WTC11 (cell line): ENCODE results near the gene TEX54. TPM values are rescaled to one million over a fixed set of nuclear protein-coding genes. Genes with fewer than 3 reads are reported as not detected.

ENCODE experiments used
- ATAC-seq: fragments of 200-7000 bp; cut with Tn5 transposase; 2 replicates; pipeline ENCODE4 v1.10.0; 2021; ENCODE audit warnings: mild to moderate bottlenecking, moderate library complexity
- CTCF ChIA-PET: fragments of 300-600 bp; sonication (Branson Sonifier 250); formaldehyde crosslinking; loops from one replicate; lab custom pipeline; 2021; ENCODE audit warnings: antibody characterized with exemption; lab: Charles Lee
- POLR2A ChIA-PET: fragments of 350-600 bp; sonication (Branson Sonifier 250); formaldehyde crosslinking; loops from one replicate; lab custom pipeline; 2021; ENCODE audit warnings: antibody characterized with exemption; lab: Charles Lee
- DNase-seq: peaks from one replicate; pipeline ENCODE4 v3.0.0; 2021; ENCODE audit warnings: low spot score
- H3K27ac Mint-ChIP-seq: 2 replicates; pipeline ENCODE4 v1.8.0; 2021; ENCODE audit warnings: mixed read lengths
- H3K27me3 Mint-ChIP-seq: 2 replicates; pipeline ENCODE4 v1.8.0; 2021; ENCODE audit warnings: low read depth, mild to moderate bottlenecking, moderate library complexity, mixed read lengths
- H3K36me3 Mint-ChIP-seq: 2 replicates; pipeline ENCODE4 v1.8.0; 2021; ENCODE audit warnings: mixed read lengths
- H3K4me1 Mint-ChIP-seq: 2 replicates; pipeline ENCODE4 v1.8.0; 2022; ENCODE audit warnings: mixed read lengths
- H3K4me3 Mint-ChIP-seq: 2 replicates; pipeline ENCODE4 v1.8.0; 2021; ENCODE audit warnings: mild to moderate bottlenecking, moderate library complexity, mixed read lengths
- H3K9me3 Mint-ChIP-seq: 2 replicates; pipeline ENCODE4 v1.8.0; 2021; ENCODE audit warnings: mixed read lengths
- CREM ChIP-seq: sonication (generic); formaldehyde crosslinking; IDR thresholded peaks from 2 replicates; pipeline ENCODE4 v1.8.1; 2022; ENCODE audit warnings: mild to moderate bottlenecking, missing genetic modification reagents, moderate library complexity
- E2F5 ChIP-seq: sonication (generic); formaldehyde crosslinking; IDR thresholded peaks from 2 replicates; pipeline ENCODE4 v1.8.1; 2022; ENCODE audit warnings: mild to moderate bottlenecking, moderate library complexity, missing genetic modification reagents
- EMX1 ChIP-seq: fragments of 250-450 bp; sonication (Bioruptor Pico); IDR thresholded peaks from 2 replicates; pipeline ENCODE4 v1.8.0; 2021; ENCODE audit warnings: mild to moderate bottlenecking
- FOXK1 ChIP-seq: sonication (generic); formaldehyde crosslinking; IDR thresholded peaks from 2 replicates; pipeline ENCODE4 v1.8.0; 2022; ENCODE audit warnings: mild to moderate bottlenecking, moderate library complexity, missing genetic modification reagents
- FOXP4 ChIP-seq: sonication (generic); formaldehyde crosslinking; IDR thresholded peaks from 2 replicates; pipeline ENCODE4 v1.8.0; 2022; ENCODE audit warnings: mild to moderate bottlenecking, missing genetic modification reagents
- IRF1 ChIP-seq: sonication (generic); formaldehyde crosslinking; IDR thresholded peaks from 2 replicates; pipeline ENCODE4 v1.8.0; 2023; ENCODE audit warnings: missing genetic modification reagents
- MXD4 ChIP-seq: fragments of 250-450 bp; sonication (Bioruptor Pico); IDR thresholded peaks from 2 replicates; pipeline ENCODE4 v1.8.0; 2021; ENCODE audit warnings: mild to moderate bottlenecking, moderate library complexity, borderline replicate concordance
- MYBL2 ChIP-seq: sonication (generic); formaldehyde crosslinking; IDR thresholded peaks from 2 replicates; pipeline ENCODE4 v1.8.1; 2023; ENCODE audit warnings: mild to moderate bottlenecking, moderate library complexity, missing genetic modification reagents
- NFYB ChIP-seq: sonication (generic); formaldehyde crosslinking; conservative IDR thresholded peaks from 2 replicates; pipeline ENCODE4 v1.8.0; 2022; ENCODE audit warnings: low read depth, missing genetic modification reagents
- SP1 ChIP-seq: sonication (generic); formaldehyde crosslinking; conservative IDR thresholded peaks from 2 replicates; pipeline ENCODE4 v1.8.1; 2022; ENCODE audit warnings: missing genetic modification reagents
- USF1 ChIP-seq: sonication (generic); formaldehyde crosslinking; IDR thresholded peaks from 2 replicates; pipeline ENCODE4 v1.8.0; 2022; ENCODE audit warnings: mild to moderate bottlenecking, missing genetic modification reagents
- ZNF317 ChIP-seq: sonication (generic); formaldehyde crosslinking; IDR thresholded peaks from 2 replicates; pipeline ENCODE4 v1.8.1; 2023; ENCODE audit warnings: low read depth, mild to moderate bottlenecking, moderate library complexity, missing genetic modification reagents, borderline replicate concordance
- total RNA-seq: library from RNA; stranded (reverse); gene quantifications from 3 replicates; pipeline ENCODE4 v1.2.3, GENCODE V29; 2021
- TF ChIP-seq, protein P1 (sequence below): sonication (generic); formaldehyde crosslinking; IDR thresholded peaks from 2 replicates; pipeline ENCODE4 v1.8.1; 2023; ENCODE audit warnings: mild to moderate bottlenecking, missing genetic modification reagents, moderate library complexity
- TF ChIP-seq, protein P2 (sequence below): sonication (generic); formaldehyde crosslinking; IDR thresholded peaks from 2 replicates; pipeline ENCODE4 v1.8.0; 2023; ENCODE audit warnings: mild to moderate bottlenecking, missing genetic modification reagents

TEX54 gene
- total RNA-seq, 1 experiment from 2014 or later: not detected

DNA sequence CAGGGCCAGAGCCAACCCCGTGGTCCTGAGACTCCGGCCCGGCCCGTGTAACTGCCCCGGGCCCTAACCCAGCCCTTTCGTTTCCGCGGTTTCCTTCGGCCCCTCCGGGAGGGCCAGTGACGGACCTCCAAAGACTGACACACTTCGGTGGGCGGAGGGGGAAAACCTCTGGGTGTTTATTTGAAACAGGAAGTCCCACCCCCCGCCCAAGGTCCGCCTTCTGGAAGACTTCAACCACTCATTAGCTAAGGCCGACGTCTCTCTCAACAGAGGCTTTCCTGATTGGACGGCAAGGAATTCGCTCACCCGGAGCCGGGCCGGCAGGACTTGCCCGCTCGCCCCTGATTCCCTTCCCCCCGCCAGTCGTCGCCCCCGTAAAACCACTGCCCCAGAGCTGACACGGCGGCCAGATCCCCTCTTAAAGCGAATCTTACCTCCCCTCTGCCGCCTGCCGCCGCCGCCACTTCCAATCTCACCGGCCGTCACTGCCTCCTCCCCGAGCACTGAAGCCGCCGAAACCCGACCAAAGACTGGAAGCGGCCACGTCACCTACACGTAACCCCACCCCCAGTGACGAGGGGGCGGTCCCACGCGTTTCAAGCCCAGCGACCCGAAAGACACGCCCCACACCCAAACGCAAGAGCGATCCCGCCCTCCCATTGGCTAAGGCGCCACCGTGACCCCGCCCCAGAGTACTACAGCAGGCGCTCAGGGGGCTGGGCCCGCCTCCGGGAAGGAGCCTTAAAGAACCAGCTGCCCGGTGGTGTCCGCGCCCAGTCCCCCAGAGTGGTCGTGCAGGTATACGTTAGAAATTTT is 913 bp downstream of the TEX54 start, which contains the start of gene STX5:
Gene STX5, minus strand, starts transcription at position 532 of the 816 bp plus-strand sequence. CDS start 808 bp downstream, outside the sequence.
- TF ChIP-seq ZNF317 (CRISPR knock-in tag) (peak; percentile 15; the same call in 1 of the 2 replicates), USF1 (peak; percentile 81; the same call in 1 of the 2 replicates), IRF1 (CRISPR knock-in tag) (no peak), NFYB (CRISPR knock-in tag) (peak; percentile 85), MXD4 (CRISPR knock-in tag) (no peak), FOXK1 (CRISPR knock-in tag) (peak; percentile 95), CREM (CRISPR knock-in tag) (peak; percentile 52), EMX1 (CRISPR knock-in tag) (no peak), E2F5 (CRISPR knock-in tag) (peak; percentile 67), MYBL2 (CRISPR knock-in tag) (peak; percentile 57; the same call in 1 of the 2 replicates), SP1 (CRISPR knock-in tag) (peak; percentile 77), FOXP4 (0 out of 2 replicates have a peak, but pooled peaks have one; percentile 4)
- TF ChIP-seq, protein P1, sequence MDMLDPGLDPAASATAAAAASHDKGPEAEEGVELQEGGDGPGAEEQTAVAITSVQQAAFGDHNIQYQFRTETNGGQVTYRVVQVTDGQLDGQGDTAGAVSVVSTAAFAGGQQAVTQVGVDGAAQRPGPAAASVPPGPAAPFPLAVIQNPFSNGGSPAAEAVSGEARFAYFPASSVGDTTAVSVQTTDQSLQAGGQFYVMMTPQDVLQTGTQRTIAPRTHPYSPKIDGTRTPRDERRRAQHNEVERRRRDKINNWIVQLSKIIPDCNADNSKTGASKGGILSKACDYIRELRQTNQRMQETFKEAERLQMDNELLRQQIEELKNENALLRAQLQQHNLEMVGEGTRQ (CRISPR knock-in tag): peak; percentile 61; the same call in 1 of the 2 replicates
- TF ChIP-seq, protein P2, sequence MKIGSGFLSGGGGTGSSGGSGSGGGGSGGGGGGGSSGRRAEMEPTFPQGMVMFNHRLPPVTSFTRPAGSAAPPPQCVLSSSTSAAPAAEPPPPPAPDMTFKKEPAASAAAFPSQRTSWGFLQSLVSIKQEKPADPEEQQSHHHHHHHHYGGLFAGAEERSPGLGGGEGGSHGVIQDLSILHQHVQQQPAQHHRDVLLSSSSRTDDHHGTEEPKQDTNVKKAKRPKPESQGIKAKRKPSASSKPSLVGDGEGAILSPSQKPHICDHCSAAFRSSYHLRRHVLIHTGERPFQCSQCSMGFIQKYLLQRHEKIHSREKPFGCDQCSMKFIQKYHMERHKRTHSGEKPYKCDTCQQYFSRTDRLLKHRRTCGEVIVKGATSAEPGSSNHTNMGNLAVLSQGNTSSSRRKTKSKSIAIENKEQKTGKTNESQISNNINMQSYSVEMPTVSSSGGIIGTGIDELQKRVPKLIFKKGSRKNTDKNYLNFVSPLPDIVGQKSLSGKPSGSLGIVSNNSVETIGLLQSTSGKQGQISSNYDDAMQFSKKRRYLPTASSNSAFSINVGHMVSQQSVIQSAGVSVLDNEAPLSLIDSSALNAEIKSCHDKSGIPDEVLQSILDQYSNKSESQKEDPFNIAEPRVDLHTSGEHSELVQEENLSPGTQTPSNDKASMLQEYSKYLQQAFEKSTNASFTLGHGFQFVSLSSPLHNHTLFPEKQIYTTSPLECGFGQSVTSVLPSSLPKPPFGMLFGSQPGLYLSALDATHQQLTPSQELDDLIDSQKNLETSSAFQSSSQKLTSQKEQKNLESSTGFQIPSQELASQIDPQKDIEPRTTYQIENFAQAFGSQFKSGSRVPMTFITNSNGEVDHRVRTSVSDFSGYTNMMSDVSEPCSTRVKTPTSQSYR: no peak
- peak; percentile 91 for ATAC-seq
- H3K27ac Mint-ChIP-seq: peak within 1 kb of the TSS; percentile 100
- no peaks in the 10 kb centered on the region for H3K9me3 Mint-ChIP-seq
- DNase-seq: peak; percentile 100
- ChIA-PET POLR2A (interaction anchor here (0.5 to 2.4 kb wide), 36 partner anchors 9 to 1719 kb away, joined by 3 to 35 read pairs (median 4); partner anchors contain the start of genes BSCL2, C11orf98, CSKMT and GNG3), CTCF (interaction anchor here (0.6 to 2.4 kb wide), 21 partner anchors 9 to 850 kb away, joined by 3 to 22 read pairs (median 4); partner anchors contain the start of genes C11orf98, HNRNPUL2, TAF6L and TMEM179B)
- no peaks in the 10 kb centered on the region for H3K27me3 Mint-ChIP-seq
- peaks cover 40% of the 10 kb centered on the region for H3K36me3 Mint-ChIP-seq
- H3K4me3 Mint-ChIP-seq: peak within 1 kb of the TSS; percentile 100
- peaks cover 16% of the 10 kb centered on the region for H3K4me1 Mint-ChIP-seq
